ENCODE measurements around the gene IDH2. TPM values are rescaled to one million over a fixed set of nuclear protein-coding genes. Genes with fewer than 3 reads are reported as not detected.

The IDH2 gene
- total RNA-seq, 1 donor from 2014 or later = 79.1 TPM

GRCh38 chr15:90037961-90038631 is 64.2 kb downstream of the IDH2 start:
- Histone ChIP-seq H3K27me3 (ENCODE audit: control insufficient read depth, insufficient read depth, low read length) (no peaks in the 10 kb centered on the region), H3K4me3 (ENCODE audit: low read depth, low read length) (no peak overlapping the region), H3K36me3 (ENCODE audit: control insufficient read depth, insufficient read depth, low read length) (no peaks in the 10 kb centered on the region)
- no peak for DNase-seq (ENCODE audit: low read depth)
- no peak for TF ChIP-seq CTCF (IDR thresholded peaks at IDR 0.05; ENCODE audit: insufficient read depth, low read length, poor library complexity, severe bottlenecking)

- TF ChIP-seq CTCF (IDR thresholded peaks at IDR 0.05; ENCODE audit: insufficient read depth, low read length, poor library complexity, severe bottlenecking) = no peak
- Histone ChIP-seq H3K36me3 (ENCODE audit: control insufficient read depth, insufficient read depth, low read length) (no peaks in the 10 kb centered on the region), H3K27me3 (ENCODE audit: control insufficient read depth, insufficient read depth, low read length) (no peaks in the 10 kb centered on the region), H3K4me3 (ENCODE audit: low read depth, low read length) (no peak overlapping the region)
- no peak for DNase-seq (ENCODE audit: low read depth)
Measured at GRCh38 chr15:90037511-90037860, 64.8 kb downstream of the IDH2 start.

GRCh38 chr15:90036806-90037510 is 65.3 kb downstream of the IDH2 start:
- no peaks in the 10 kb centered on the region for H3K36me3 ChIP-seq (ENCODE audit: control insufficient read depth, insufficient read depth, low read length)
- TF ChIP-seq CTCF (IDR thresholded peaks at IDR 0.05; ENCODE audit: insufficient read depth, low read length, poor library complexity, severe bottlenecking) = no peak
- no peak overlapping the region for H3K4me3 ChIP-seq (ENCODE audit: low read depth, low read length)
- no peak for DNase-seq (ENCODE audit: low read depth)
- H3K27me3 ChIP-seq (ENCODE audit: control insufficient read depth, insufficient read depth, low read length) = no peaks in the 10 kb centered on the region

- TF ChIP-seq CTCF (IDR thresholded peaks at IDR 0.05; ENCODE audit: insufficient read depth, low read length, poor library complexity, severe bottlenecking) = no peak
- DNase-seq (ENCODE audit: low read depth) = no peak
- no peaks in the 10 kb centered on the region for H3K27me3 ChIP-seq (ENCODE audit: control insufficient read depth, insufficient read depth, low read length)
- no peak overlapping the region for H3K4me3 ChIP-seq (ENCODE audit: low read depth, low read length)
- H3K36me3 ChIP-seq (ENCODE audit: control insufficient read depth, insufficient read depth, low read length) = no peaks in the 10 kb centered on the region
Measured at GRCh38 chr15:90036343-90036742, 65.9 kb downstream of the IDH2 start.

GRCh38 chr15:90035840-90036230 is 66.4 kb downstream of the IDH2 start:
- no peak overlapping the region for H3K4me3 ChIP-seq (ENCODE audit: low read depth, low read length)
- DNase-seq (ENCODE audit: low read depth) = no peak
- H3K27me3 ChIP-seq (ENCODE audit: control insufficient read depth, insufficient read depth, low read length) = no peaks in the 10 kb centered on the region
- no peaks in the 10 kb centered on the region for H3K36me3 ChIP-seq (ENCODE audit: control insufficient read depth, insufficient read depth, low read length)
- no peak for TF ChIP-seq CTCF (IDR thresholded peaks at IDR 0.05; ENCODE audit: insufficient read depth, low read length, poor library complexity, severe bottlenecking)
